ENCODE data around the gene CEP104. TPM values are rescaled to one million over a fixed set of nuclear protein-coding genes. Genes with fewer than 3 reads are reported as not detected.

CEP104 gene
- total RNA-seq, 1 experiment from 2014 or later = 44.1 TPM

DNA sequence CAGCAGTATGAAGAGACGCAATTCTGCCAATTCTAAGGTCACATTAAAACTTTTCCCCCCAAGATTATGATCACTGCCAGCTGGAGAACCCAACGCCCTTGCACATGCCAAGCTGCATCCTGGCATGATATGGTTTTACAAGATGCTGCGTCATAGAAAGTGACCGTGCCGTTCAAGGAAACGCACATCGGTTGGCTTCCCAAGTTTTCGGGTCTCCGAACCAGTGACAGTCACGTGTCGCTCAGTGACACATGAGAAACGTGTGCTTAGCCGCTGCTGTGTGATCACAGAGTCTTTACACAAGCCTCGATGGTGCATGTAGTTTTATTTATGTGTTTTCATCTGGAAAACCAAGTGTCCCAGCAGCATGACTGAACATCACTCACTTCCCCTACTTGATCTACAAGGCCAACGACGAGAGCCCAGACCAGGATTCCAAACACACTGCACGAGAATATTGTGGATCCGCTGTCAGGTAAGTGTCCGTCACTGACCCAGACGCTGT, 77.0 kb downstream of the CEP104 start:
- no peaks in the 10 kb centered on the region for H3K79me2 ChIP-seq (ENCODE audit: insufficient read depth, low read length)
- POLR2A ChIA-PET = no interaction called here

More for the DNA sequence above, 77.0 kb downstream of the CEP104 start:
- no peak for ATAC-seq
- peaks cover 20 to 31% of the 10 kb centered on the region in 2 experiments; a peak in 3 of 4 replicates for H3K36me3 ChIP-seq (ENCODE audit: control insufficient read depth in 1 of 2, insufficient read depth in 2 of 2, low read length in 2 of 2)
- H3K27me3 ChIP-seq (ENCODE audit: insufficient read depth, low read length) = no peaks in the 10 kb centered on the region
- ChIA-PET RAD21 (ENCODE audit: low non-redundant PET in 1 of 2, low total read pairs in 2 of 2, uncharacterized antibody in 2 of 2, unreplicated experiment in 2 of 2) (no interaction called here), CTCF (no interaction called here)
- H3K4me3 ChIP-seq (replicated peaks in 1 of 2; ENCODE audit: low read depth in 1 of 2, low read length in 2 of 2) = no peak overlapping the region
- no peaks in the 10 kb centered on the region for H4K20me1 ChIP-seq (ENCODE audit: insufficient read depth)
- peaks cover 15 to 19% of the 10 kb centered on the region in 2 experiments for H3K4me1 ChIP-seq (ENCODE audit: control insufficient read depth in 1 of 2, insufficient read depth in 2 of 2, low read length in 2 of 2)
- no peaks in the 10 kb centered on the region for H3K9me3 ChIP-seq (ENCODE audit: control insufficient read depth in 1 of 2, insufficient read depth in 1 of 2, low read depth in 1 of 2, low read length in 2 of 2)
- DNase-seq (ENCODE audit: low read depth, low spot score) = no peak
- no peak overlapping the region for H2AFZ ChIP-seq (ENCODE audit: low read depth, low read length, poor library complexity, severe bottlenecking)
- TF ChIP-seq SP1 (IDR thresholded peaks at IDR 0.05; ENCODE audit: low read depth) (no peak), ZFX (IDR thresholded peaks at IDR 0.05) (no peak), EZH2phosphoT487 (IDR thresholded peaks at IDR 0.05; ENCODE audit: borderline replicate concordance) (no peak), TCF7L2 (IDR thresholded peaks at IDR 0.05; ENCODE audit: borderline replicate concordance, extremely low read depth, insufficient read depth, insufficient read length) (no peak), ZBTB33 (IDR thresholded peaks at IDR 0.05; ENCODE audit: extremely low read depth, insufficient replicate concordance, low read length) (no peak), ATF3 (IDR thresholded peaks at IDR 0.05) (no peak), YY1 (IDR thresholded peaks at IDR 0.05; ENCODE audit: extremely low read depth, insufficient replicate concordance, low read depth, low read length) (no peak), SRF (IDR thresholded peaks at IDR 0.05; ENCODE audit: low read depth) (no peak), POLR2A (IDR thresholded peaks at IDR 0.05; ENCODE audit: borderline replicate concordance, extremely low read depth, insufficient read depth, insufficient read length) (no peak), SIN3A (IDR thresholded peaks at IDR 0.05; ENCODE audit: low read depth) (no peak), CBX3 (IDR thresholded peaks at IDR 0.05; ENCODE audit: low read depth) (no peak)
- H3K4me2 ChIP-seq (ENCODE audit: low read length) = no peak overlapping the region
- H3K9me2 ChIP-seq (ENCODE audit: insufficient read depth) = no peaks in the 10 kb centered on the region
- intact Hi-C loops (cut with micrococcal nuclease) = no loop called here
- no TSS peak for BruUV-seq (replicated peaks)
- H3K9ac ChIP-seq (ENCODE audit: low read length) = no peak overlapping the region
- H3K27ac ChIP-seq (ENCODE audit: low read depth, low read length) = no peak overlapping the region

Data from HCT116 (cell line).